ENCODE results near the gene PAXX.

Gene PAXX

DNA sequence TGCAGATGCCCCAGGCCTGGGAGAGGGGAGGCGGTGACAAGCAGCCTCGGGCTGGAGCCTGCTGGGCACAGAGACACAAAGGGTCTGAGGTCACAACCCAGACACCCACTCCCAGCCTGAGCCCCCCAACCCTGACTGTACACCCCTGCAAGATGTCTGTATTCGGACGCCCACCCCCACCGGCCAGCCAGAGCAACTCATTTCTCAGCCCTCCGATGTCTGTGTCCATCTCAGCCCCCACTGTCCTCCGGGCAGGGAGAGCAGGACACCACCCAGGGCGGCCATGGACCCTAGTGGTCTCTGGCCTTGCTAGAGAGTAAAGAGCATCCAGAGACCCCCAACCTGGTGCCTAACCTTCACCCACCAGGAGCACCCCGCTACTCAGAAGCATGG, 36.3 kb upstream of the PAXX start:
- no peaks in the 10 kb centered on the region for H3K9me3 ChIP-seq (ENCODE audit: insufficient read depth, low read length, severe bottlenecking)
- H3K27ac ChIP-seq (ENCODE audit: low read length): no peak overlapping the region
- no peaks in the 10 kb centered on the region for H3K79me2 ChIP-seq (ENCODE audit: insufficient read depth, low read length)
- H3K4me2 ChIP-seq (ENCODE audit: insufficient read depth, low read length): no peak overlapping the region
- DNase-seq: no peak
- no peak for ATAC-seq (ENCODE audit: insufficient read depth, low read depth)
- no peak overlapping the region for H2AFZ ChIP-seq (ENCODE audit: low read depth, low read length)
- no peak overlapping the region for H3K9ac ChIP-seq (ENCODE audit: low read depth, low read length)
- no peaks in the 10 kb centered on the region for H3K36me3 ChIP-seq (ENCODE audit: insufficient read depth, low read length)
- H4K20me1 ChIP-seq (ENCODE audit: insufficient read depth, low read length): no peaks in the 10 kb centered on the region
- no peak overlapping the region for H3K4me3 ChIP-seq (ENCODE audit: low read depth in 1 of 2, low read length in 2 of 2)
- H3K27me3 ChIP-seq (ENCODE audit: insufficient read depth, low read length, poor library complexity): no peaks in the 10 kb centered on the region
- TF ChIP-seq, protein P1, sequence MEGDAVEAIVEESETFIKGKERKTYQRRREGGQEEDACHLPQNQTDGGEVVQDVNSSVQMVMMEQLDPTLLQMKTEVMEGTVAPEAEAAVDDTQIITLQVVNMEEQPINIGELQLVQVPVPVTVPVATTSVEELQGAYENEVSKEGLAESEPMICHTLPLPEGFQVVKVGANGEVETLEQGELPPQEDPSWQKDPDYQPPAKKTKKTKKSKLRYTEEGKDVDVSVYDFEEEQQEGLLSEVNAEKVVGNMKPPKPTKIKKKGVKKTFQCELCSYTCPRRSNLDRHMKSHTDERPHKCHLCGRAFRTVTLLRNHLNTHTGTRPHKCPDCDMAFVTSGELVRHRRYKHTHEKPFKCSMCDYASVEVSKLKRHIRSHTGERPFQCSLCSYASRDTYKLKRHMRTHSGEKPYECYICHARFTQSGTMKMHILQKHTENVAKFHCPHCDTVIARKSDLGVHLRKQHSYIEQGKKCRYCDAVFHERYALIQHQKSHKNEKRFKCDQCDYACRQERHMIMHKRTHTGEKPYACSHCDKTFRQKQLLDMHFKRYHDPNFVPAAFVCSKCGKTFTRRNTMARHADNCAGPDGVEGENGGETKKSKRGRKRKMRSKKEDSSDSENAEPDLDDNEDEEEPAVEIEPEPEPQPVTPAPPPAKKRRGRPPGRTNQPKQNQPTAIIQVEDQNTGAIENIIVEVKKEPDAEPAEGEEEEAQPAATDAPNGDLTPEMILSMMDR (IDR thresholded peaks at IDR 0.05; ENCODE audit: borderline replicate concordance, extremely low read depth, low read length, poor library complexity, severe bottlenecking): no peak
- TF ChIP-seq EZH2 (IDR thresholded peaks at IDR 0.05; ENCODE audit: borderline replicate concordance, low read depth, low read length, severe bottlenecking): no peak
- no peaks in the 10 kb centered on the region for H3K4me1 ChIP-seq (ENCODE audit: insufficient read depth, low read length)

DNA sequence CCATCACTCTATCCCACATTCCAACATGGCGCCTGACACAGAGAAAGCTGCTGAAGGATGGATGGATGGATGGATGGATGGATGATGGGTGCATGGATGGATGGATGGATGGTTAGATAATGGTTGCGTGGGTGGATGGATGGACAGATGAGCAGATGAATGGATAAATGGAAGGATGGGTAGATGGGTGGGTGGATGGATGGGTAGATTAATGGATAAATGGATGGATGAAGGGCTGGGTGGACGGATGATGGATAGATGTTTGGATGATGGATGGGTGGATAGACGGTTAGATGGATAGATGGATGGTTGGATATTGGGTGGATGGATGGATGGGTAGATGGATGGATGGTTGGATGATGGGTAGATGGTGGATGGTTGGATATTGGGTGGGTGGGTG, 35.6 kb upstream of the PAXX start:
- no peak for ATAC-seq (ENCODE audit: insufficient read depth, low read depth)
- Histone ChIP-seq H4K20me1 (ENCODE audit: insufficient read depth, low read length) (no peaks in the 10 kb centered on the region), H3K9ac (ENCODE audit: low read depth, low read length) (no peak overlapping the region), H3K4me2 (ENCODE audit: insufficient read depth, low read length) (no peak overlapping the region), H3K4me1 (ENCODE audit: insufficient read depth, low read length) (no peaks in the 10 kb centered on the region), H3K27me3 (ENCODE audit: insufficient read depth, low read length, poor library complexity) (no peaks in the 10 kb centered on the region), H2AFZ (ENCODE audit: low read depth, low read length) (no peak overlapping the region), H3K27ac (ENCODE audit: low read length) (no peak overlapping the region), H3K36me3 (ENCODE audit: insufficient read depth, low read length) (no peaks in the 10 kb centered on the region), H3K4me3 (ENCODE audit: low read depth in 1 of 2, low read length in 2 of 2) (no peak overlapping the region), H3K79me2 (ENCODE audit: insufficient read depth, low read length) (no peaks in the 10 kb centered on the region), H3K9me3 (ENCODE audit: insufficient read depth, low read length, severe bottlenecking) (no peaks in the 10 kb centered on the region)
- no peak for DNase-seq
- no peak for TF ChIP-seq EZH2 (IDR thresholded peaks at IDR 0.05; ENCODE audit: borderline replicate concordance, low read depth, low read length, severe bottlenecking)
- TF ChIP-seq, protein P1 (IDR thresholded peaks at IDR 0.05; ENCODE audit: borderline replicate concordance, extremely low read depth, low read length, poor library complexity, severe bottlenecking): no peak

DNA sequence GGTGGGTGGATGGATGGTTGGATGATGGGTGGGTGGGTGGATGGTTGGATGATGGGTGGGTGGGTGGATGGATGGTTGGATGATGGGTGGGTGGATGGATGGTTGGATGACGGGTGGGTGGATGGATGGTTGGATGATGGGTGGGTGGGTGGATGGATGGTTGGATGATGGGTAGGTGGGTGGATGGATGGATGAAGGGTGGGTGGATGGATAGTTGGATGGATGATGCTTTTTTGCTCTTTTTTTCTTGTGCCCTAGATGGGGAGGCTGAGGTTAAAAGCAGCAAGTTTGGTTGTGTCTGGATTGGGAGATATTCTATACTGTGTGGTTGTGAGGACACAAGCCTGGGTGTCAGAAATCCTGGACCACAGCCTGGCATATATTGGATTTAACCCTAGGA, 34.8 kb upstream of the PAXX start:
- H3K4me3 ChIP-seq (ENCODE audit: low read depth in 1 of 2, low read length in 2 of 2): no peak overlapping the region
- H3K36me3 ChIP-seq (ENCODE audit: insufficient read depth, low read length): no peaks in the 10 kb centered on the region
- no peaks in the 10 kb centered on the region for H4K20me1 ChIP-seq (ENCODE audit: insufficient read depth, low read length)
- no peaks in the 10 kb centered on the region for H3K4me1 ChIP-seq (ENCODE audit: insufficient read depth, low read length)
- H2AFZ ChIP-seq (ENCODE audit: low read depth, low read length): no peak overlapping the region
- ATAC-seq (ENCODE audit: insufficient read depth, low read depth) (no peak), DNase-seq (no peak)
- no peaks in the 10 kb centered on the region for H3K79me2 ChIP-seq (ENCODE audit: insufficient read depth, low read length)
- TF ChIP-seq, protein P1 (IDR thresholded peaks at IDR 0.05; ENCODE audit: borderline replicate concordance, extremely low read depth, low read length, poor library complexity, severe bottlenecking): no peak
- TF ChIP-seq EZH2 (IDR thresholded peaks at IDR 0.05; ENCODE audit: borderline replicate concordance, low read depth, low read length, severe bottlenecking): no peak
- H3K4me2 ChIP-seq (ENCODE audit: insufficient read depth, low read length): no peak overlapping the region
- H3K27me3 ChIP-seq (ENCODE audit: insufficient read depth, low read length, poor library complexity): no peaks in the 10 kb centered on the region
- no peak overlapping the region for H3K9ac ChIP-seq (ENCODE audit: low read depth, low read length)
- no peak overlapping the region for H3K27ac ChIP-seq (ENCODE audit: low read length)
- H3K9me3 ChIP-seq (ENCODE audit: insufficient read depth, low read length, severe bottlenecking): no peaks in the 10 kb centered on the region

DNA sequence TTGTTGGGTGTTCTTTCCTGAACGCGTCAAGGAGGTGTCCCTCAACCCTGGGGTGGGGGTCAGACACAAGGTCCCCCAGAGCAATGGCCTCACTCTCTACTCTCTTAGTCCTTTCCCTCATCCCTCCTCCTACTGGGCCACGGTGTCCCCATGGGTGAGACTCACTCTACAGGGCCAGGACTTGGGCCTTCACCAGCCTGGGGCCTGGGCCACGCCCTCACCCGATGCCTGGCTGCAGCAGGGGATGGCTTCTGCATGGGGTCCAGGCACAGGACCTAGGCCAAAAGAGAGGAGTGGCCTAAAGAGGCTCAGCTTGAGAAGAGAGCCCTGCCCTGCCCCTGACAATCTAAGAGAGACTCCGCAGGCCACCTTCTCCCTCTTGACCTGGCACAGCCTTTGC, 34.3 kb upstream of the PAXX start:
- Histone ChIP-seq H3K4me2 (ENCODE audit: insufficient read depth, low read length) (no peak overlapping the region), H2AFZ (ENCODE audit: low read depth, low read length) (no peak overlapping the region), H3K79me2 (ENCODE audit: insufficient read depth, low read length) (no peaks in the 10 kb centered on the region), H3K4me3 (ENCODE audit: low read depth in 1 of 2, low read length in 2 of 2) (no peak overlapping the region), H3K9ac (ENCODE audit: low read depth, low read length) (no peak overlapping the region), H3K27ac (ENCODE audit: low read length) (no peak overlapping the region), H3K4me1 (ENCODE audit: insufficient read depth, low read length) (no peaks in the 10 kb centered on the region), H4K20me1 (ENCODE audit: insufficient read depth, low read length) (no peaks in the 10 kb centered on the region), H3K27me3 (ENCODE audit: insufficient read depth, low read length, poor library complexity) (no peaks in the 10 kb centered on the region), H3K9me3 (ENCODE audit: insufficient read depth, low read length, severe bottlenecking) (no peaks in the 10 kb centered on the region), H3K36me3 (ENCODE audit: insufficient read depth, low read length) (no peaks in the 10 kb centered on the region)
- no peak for ATAC-seq (ENCODE audit: insufficient read depth, low read depth)
- no peak for DNase-seq
- TF ChIP-seq EZH2 (IDR thresholded peaks at IDR 0.05; ENCODE audit: borderline replicate concordance, low read depth, low read length, severe bottlenecking): no peak
- TF ChIP-seq, protein P1 (IDR thresholded peaks at IDR 0.05; ENCODE audit: borderline replicate concordance, extremely low read depth, low read length, poor library complexity, severe bottlenecking): no peak
